H1 (cell line): ENCODE results near the gene COL4A2. TPM values are rescaled to one million over a fixed set of nuclear protein-coding genes. Genes with fewer than 3 reads are reported as not detected.

ENCODE experiments used
- CTCF ChIA-PET: fragments of 300-600 bp; sonication (Branson Sonifier 250); formaldehyde crosslinking; loops from one replicate; lab custom pipeline; 2021; ENCODE audit not compliant: partially characterized antibody; lab: Charles Lee
- POLR2A ChIA-PET: fragments of 300-600 bp; sonication (Branson Sonifier 250); formaldehyde crosslinking; loops from one replicate; lab custom pipeline; 2021; ENCODE audit warnings: inconsistent platforms; ENCODE audit not compliant: partially characterized antibody; lab: Charles Lee
- DNase-seq, 2 experiments: peaks; one replicate each; pipeline versions ENCODE4 v3.0.0 to v3.0.0-alpha.2; 2010 to 2022; ENCODE audit warnings: low spot score in 2 of 2, low read depth in 1 of 2, mixed read lengths in 1 of 2
- FAIRE-seq: peaks from 2 replicates; lab custom pipeline; 2011; peaks lifted over from hg19 to GRCh38; lab: Jason Lieb, UNC
- H2AFZ ChIP-seq: 2 replicates; pipeline ENCODE4 v1.8.1; 2012; ENCODE audit warnings: low read length, inconsistent platforms
- H2AK5ac ChIP-seq: 2 replicates; pipeline ENCODE4 v1.6.1; 2013; ENCODE audit warnings: low read depth, low read length
- H2BK120ac ChIP-seq: replicated peaks from 2 replicates; pipeline ENCODE3; 2013; ENCODE audit warnings: low read depth, low read length, inconsistent platforms
- H2BK12ac ChIP-seq: 2 replicates; pipeline ENCODE4 v1.6.1; 2013; ENCODE audit warnings: low read depth, low read length
- H2BK15ac ChIP-seq: 2 replicates; pipeline ENCODE4 v1.6.1; 2013; ENCODE audit warnings: low read length
- H2BK20ac ChIP-seq: 2 replicates; pipeline ENCODE4 v1.6.1; 2013; ENCODE audit warnings: low read length
- H2BK5ac ChIP-seq: 2 replicates; pipeline ENCODE4 v1.6.1; 2013; ENCODE audit warnings: low read depth, low read length
- H3K14ac ChIP-seq: 2 replicates; pipeline ENCODE4 v1.6.1; 2013; ENCODE audit warnings: inconsistent platforms; ENCODE audit not compliant: insufficient read length
- H3K18ac ChIP-seq: 2 replicates; pipeline ENCODE4 v1.6.1; 2013; ENCODE audit warnings: low read length; ENCODE audit errors: extremely low read depth
- H3K23ac ChIP-seq: 2 replicates; pipeline ENCODE4 v1.6.1; 2013; ENCODE audit warnings: inconsistent platforms; ENCODE audit not compliant: insufficient read length
- H3K23me2 ChIP-seq: 2 replicates; pipeline ENCODE4 v1.6.1; 2013; ENCODE audit warnings: low read depth, low read length
- H3K27ac ChIP-seq: 2 replicates; pipeline ENCODE4 v1.6.1; 2011; ENCODE audit warnings: low read depth, low read length, inconsistent platforms
- H3K27me3 ChIP-seq, 4 experiments: replicated peaks in 1 of 4; 1 replicate in 1 of 4; 2 replicates in 3 of 4; pipeline versions ENCODE4 v1.6.1 to v1.8.1; 2011 to 2013; ENCODE audit warnings: low read length in 3 of 4, mild to moderate bottlenecking in 3 of 4, inconsistent platforms in 2 of 4, mixed read lengths in 2 of 4, moderate library complexity in 1 of 4; ENCODE audit not compliant: control insufficient read depth in 3 of 4, insufficient read depth in 3 of 4; ENCODE audit errors: extremely low read depth in 1 of 4
- H3K36me3 ChIP-seq, 4 experiments: 2 replicates each; pipeline versions ENCODE4 v1.6.1 to v1.8.1; 2011 to 2013; ENCODE audit warnings: mild to moderate bottlenecking in 4 of 4, low read length in 3 of 4, moderate library complexity in 2 of 4, control low read depth in 1 of 4, inconsistent platforms in 1 of 4; ENCODE audit not compliant: insufficient read depth in 4 of 4, control insufficient read depth in 2 of 4
- H3K4ac ChIP-seq: replicated peaks from 2 replicates; pipeline ENCODE3; 2013; ENCODE audit warnings: low read length, low read depth, mixed read lengths, inconsistent platforms; ENCODE audit not compliant: insufficient read length
- H3K4me1 ChIP-seq, 4 experiments: replicated peaks in 1 of 4; 1 replicate in 1 of 4; 2 replicates in 3 of 4; pipeline versions ENCODE4 v1.6.1 to v1.8.1; 2011 to 2013; ENCODE audit warnings: low read length in 3 of 4, inconsistent platforms in 2 of 4, mixed read lengths in 1 of 4; ENCODE audit not compliant: insufficient read depth in 4 of 4, control insufficient read depth in 3 of 4
- H3K4me2 ChIP-seq, 2 experiments: 2 replicates each; pipeline versions ENCODE4 v1.6.1 to v1.8.1; 2011 to 2013; ENCODE audit warnings: low read depth in 2 of 2, low read length in 2 of 2, control low read depth in 1 of 2, inconsistent platforms in 1 of 2, mild to moderate bottlenecking in 1 of 2; ENCODE audit not compliant: insufficient read depth in 1 of 2
- H3K4me3 ChIP-seq, 4 experiments: fragments of 200-600, 300-600 bp in 1 of 4; sonication (generic), shearing (Covaris generic), sonication (Bioruptor Twin) in 1 of 4; 2 replicates each; pipeline versions ENCODE4 v1.5.1 to v1.8.1; 2011 to 2016; ENCODE audit warnings: low read length in 4 of 4, low read depth in 3 of 4, control low read depth in 2 of 4, inconsistent platforms in 2 of 4, mild to moderate bottlenecking in 2 of 4, mixed read lengths in 1 of 4, moderate library complexity in 1 of 4; ENCODE audit not compliant: insufficient read depth in 2 of 4; ENCODE audit errors: extremely low read depth in 1 of 4
- H3K56ac ChIP-seq: replicated peaks from 2 replicates; pipeline ENCODE3; 2013; ENCODE audit warnings: low read depth, mild to moderate bottlenecking, mixed read lengths, low read length, inconsistent platforms; ENCODE audit not compliant: insufficient read length
- H3K79me1 ChIP-seq: 2 replicates; pipeline ENCODE4 v1.6.1; 2013; ENCODE audit warnings: low read depth, low read length, control low read depth
- H3K79me2 ChIP-seq, 2 experiments: 2 replicates each; pipeline versions ENCODE4 v1.6.1 to v1.8.1; 2012 to 2013; ENCODE audit warnings: low read length in 2 of 2, mild to moderate bottlenecking in 2 of 2, inconsistent platforms in 1 of 2; ENCODE audit not compliant: insufficient read depth in 2 of 2, control insufficient read depth in 1 of 2
- H3K9ac ChIP-seq, 4 experiments: replicated peaks in 1 of 4; 1 replicate in 1 of 4; 2 replicates in 3 of 4; pipeline versions ENCODE4 v1.6.1 to v1.8.1; 2011 to 2013; ENCODE audit warnings: low read depth in 3 of 4, low read length in 3 of 4, control low read depth in 2 of 4, mild to moderate bottlenecking in 2 of 4, moderate library complexity in 2 of 4, inconsistent platforms in 1 of 4; ENCODE audit errors: extremely low read depth in 1 of 4
- H3K9me3 ChIP-seq, 2 experiments: 2 replicates each; pipeline versions ENCODE4 v1.6.1 to v1.8.1; 2012 to 2013; ENCODE audit warnings: mild to moderate bottlenecking in 2 of 2, moderate library complexity in 2 of 2, control low read depth in 1 of 2, inconsistent platforms in 1 of 2, low read depth in 1 of 2, low read length in 1 of 2, mixed read lengths in 1 of 2; ENCODE audit not compliant: insufficient read depth in 2 of 2
- H4K20me1 ChIP-seq, 2 experiments: replicated peaks in 1 of 2; 2 replicates each; pipeline versions ENCODE3 to v1.8.1; 2011 to 2013; ENCODE audit warnings: inconsistent platforms in 2 of 2, low read length in 2 of 2, mild to moderate bottlenecking in 1 of 2; ENCODE audit not compliant: insufficient read depth in 2 of 2, control insufficient read depth in 1 of 2
- H4K5ac ChIP-seq: 2 replicates; pipeline ENCODE4 v1.6.1; 2013; ENCODE audit warnings: low read length, low read depth, mixed read lengths, inconsistent platforms; ENCODE audit not compliant: insufficient read length
- H4K8ac ChIP-seq: 2 replicates; pipeline ENCODE4 v1.8.0; 2013; ENCODE audit warnings: mild to moderate bottlenecking, moderate library complexity, low read length, inconsistent platforms; ENCODE audit not compliant: insufficient read depth; ENCODE audit errors: extremely low read depth
- H4K91ac ChIP-seq: replicated peaks from 2 replicates; pipeline ENCODE3; 2013; ENCODE audit warnings: low read length, mixed read lengths, inconsistent platforms; ENCODE audit not compliant: insufficient read length
- CTBP2 ChIP-seq: IDR thresholded peaks from 2 replicates; pipeline ENCODE4 v1.7.0; 2011; ENCODE audit warnings: borderline replicate concordance, mild to moderate bottlenecking, moderate library complexity, mixed read lengths, low read length; ENCODE audit not compliant: insufficient read depth, insufficient read length
- GTF2F1 ChIP-seq: IDR thresholded peaks from 2 replicates; pipeline ENCODE4 v1.6.1; 2012; ENCODE audit warnings: low read depth, low read length, improper control_type of control experiment, borderline replicate concordance
- PHF8 ChIP-seq: fragments of 200-600 bp; sonication (generic); conservative IDR thresholded peaks from 2 replicates; pipeline ENCODE4 v1.7.1; 2012; ENCODE audit warnings: low read depth, mild to moderate bottlenecking, inconsistent platforms, low read length, moderate library complexity
- RAD21 ChIP-seq, 2 experiments: IDR thresholded peaks in 1 of 2; conservative IDR thresholded peaks in 1 of 2; 2 replicates each; pipeline ENCODE4 v1.6.1; 2011; ENCODE audit warnings: low read depth in 2 of 2, low read length in 2 of 2, improper control_type of control experiment in 1 of 2, inconsistent platforms in 1 of 2, mild to moderate bottlenecking in 1 of 2, moderate library complexity in 1 of 2
- SIRT6 ChIP-seq: IDR thresholded peaks from one replicate; pipeline ENCODE4 v1.7.1; 2012; ENCODE audit warnings: low read length, inconsistent platforms
- SRF ChIP-seq: IDR thresholded peaks from 2 replicates; pipeline ENCODE4 v1.6.1; 2011; ENCODE audit warnings: mild to moderate bottlenecking, low read depth, low read length, moderate library complexity
- TEAD4 ChIP-seq: IDR thresholded peaks from 2 replicates; pipeline ENCODE4 v1.6.1; 2012; ENCODE audit warnings: low read depth, low read length, inconsistent platforms, mixed read lengths
- WGBS, 2 experiments: shearing (Covaris generic) in 1 of 2; methylation state at CpG; one replicate each; pipeline versions ENCODE4 v1.1.6 to v1.1.7; 2013 to 2015; ENCODE audit warnings: low lambda C conversion rate in 2 of 2, mixed read lengths in 2 of 2, inconsistent platforms in 1 of 2, low coverage in 1 of 2, missing lambda C conversion rate in 1 of 2; ENCODE audit not compliant: insufficient replicate concordance in 2 of 2, insufficient coverage in 1 of 2, insufficient read length in 1 of 2; ENCODE audit errors: extremely low coverage in 1 of 2, missing lambda C conversion rate in 1 of 2; 5-methylcytosine and 5-hydroxymethylcytosine counted together
- polyA plus RNA-seq, 7 experiments: library from polyadenylated mRNA; depleted of rRNA in 3 of 7; stranded (reverse) in 5 of 7; unstranded in 2 of 7; fragments of >200 nt in 5 of 7; fragments of 200-250 nt in 2 of 7; gene quantifications; 1 replicate in 5 of 7; 2 replicates in 1 of 7; 4 replicates in 1 of 7; pipeline versions ENCODE4 v1.2.1 to v1.2.3, GENCODE V29; 2011 to 2013; ENCODE audit warnings: missing spikeins in 2 of 7, mixed read lengths in 2 of 7
- total RNA-seq: library from RNA; stranded (reverse); fragmentation: NEBNext Ultra II Directional; extraction: Animal tissue kit (Norgen Biotek cat#: 25700); gene quantifications from 2 replicates; pipeline ENCODE4 v1.2.1, GENCODE V29; 2021

COL4A2 gene
- total and polyA plus RNA-seq, 2 of the 8 experiments (the other 6 are each of a cell fraction or from before 2014, with no cell fraction given) = 80.4 to 87.3 TPM

DNA sequence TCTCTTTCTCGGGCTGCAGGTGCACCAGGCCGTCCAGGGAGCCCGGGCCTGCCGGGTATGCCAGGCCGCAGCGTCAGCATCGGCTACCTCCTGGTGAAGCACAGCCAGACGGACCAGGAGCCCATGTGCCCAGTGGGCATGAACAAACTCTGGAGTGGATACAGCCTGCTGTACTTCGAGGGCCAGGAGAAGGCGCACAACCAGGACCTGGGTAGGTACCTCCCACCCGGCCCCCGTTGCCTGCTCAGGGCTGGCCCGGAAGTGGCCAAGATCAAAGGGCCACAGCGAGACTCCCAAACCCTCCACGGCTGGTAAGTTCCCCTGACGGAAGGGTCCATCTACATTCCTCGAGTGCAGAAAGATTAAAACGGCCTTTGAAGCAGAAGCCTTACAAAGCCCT is 199.3 kb downstream of the COL4A2 start:
- Histone ChIP-seq H3K56ac (no peak overlapping the region), H2BK20ac (no peak overlapping the region), H4K8ac (no peak overlapping the region), H3K27me3 (no peaks in the 10 kb centered on the region; a peak in 1 of 7 replicates), H3K23me2 (0 out of 2 replicates have a peak, but pooled peaks cover 2% of the 10 kb centered on the region)
- TF ChIP-seq SRF (no peak), TEAD4 (no peak), PHF8 (no peak), GTF2F1 (no peak), RAD21 (IDR thresholded peaks at IDR 0.05 in 1 of 2, conservative IDR thresholded peaks at IDR 0.05 in 1 of 2; ENCODE audit: low read depth in 2 of 2, low read length in 2 of 2) (no peak), SIRT6 (no peak), CTBP2 (no peak)
- TF ChIP-seq, all 59 proteins: peak for 0
- Histone ChIP-seq H3K79me2 (no peaks in the 10 kb centered on the region), H4K20me1 (peaks cover 0 to 3% of the 10 kb centered on the region in 2 experiments), H3K18ac (no peak overlapping the region), H3K9me3 (no peaks in the 10 kb centered on the region), H3K4me1 (peaks cover 0 to 5% (median 0%) of the 10 kb centered on the region in 4 experiments; a peak in 1 of 7 replicates), H2BK12ac (no peak overlapping the region), H3K14ac (no peak overlapping the region), H3K9ac (no peak overlapping the region), H3K23ac (no peak overlapping the region), H2BK5ac (no peak overlapping the region), H2AFZ (no peak overlapping the region), H4K91ac (no peak overlapping the region), H4K5ac (no peak overlapping the region), H3K27ac (no peak overlapping the region), H2BK15ac (no peak overlapping the region), H3K4me2 (no peak overlapping the region), H2BK120ac (no peak overlapping the region), H3K79me1 (peaks cover 2% of the 10 kb centered on the region; the same call in 1 of the 2 replicates), H3K4ac (no peak overlapping the region), H2AK5ac (no peak overlapping the region), H3K4me3 (no peak overlapping the region), H3K36me3 (peaks cover 7 to 40% (median 23%) of the 10 kb centered on the region in 4 experiments; a peak in 6 of 8 replicates)
- ChIA-PET POLR2A (no interaction called here), CTCF (interaction anchor here (1.4 to 3.8 kb wide), 2 partner anchors 12 to 19 kb away, joined by 5 to 20 read pairs; no protein-coding TSS in a partner anchor)
- 97% methylated on average over 15 of the region's 18 CpGs; no CpG with 5 or more reads in 1 of the 2 experiments for WGBS, 2 experiments
- DNase-seq (no peak), FAIRE-seq (no peak)
